Mononuclear cell (primary cell): ENCODE results near the gene ADAMTS4. TPM values are rescaled to one million over a fixed set of nuclear protein-coding genes. Genes with fewer than 3 reads are reported as not detected.

Source experiments
- H3K27me3 ChIP-seq: 2 replicates; pipeline ENCODE4 v1.6.0; 2011; ENCODE audit warnings: low read length, control low read depth; ENCODE audit not compliant: insufficient read depth
- H3K4me1 ChIP-seq: 2 replicates; pipeline ENCODE4 v1.5.1; 2011; ENCODE audit warnings: mild to moderate bottlenecking, low read length, control low read depth; ENCODE audit not compliant: insufficient read depth
- H3K4me3 ChIP-seq: 2 replicates; pipeline ENCODE4 v1.5.1; 2011; ENCODE audit warnings: mild to moderate bottlenecking, low read length, moderate library complexity
- H3K9me3 ChIP-seq: 2 replicates; pipeline ENCODE4 v1.5.1; 2011; ENCODE audit warnings: low read depth, mild to moderate bottlenecking, control low read depth, low read length
- total RNA-seq: library from RNA; depleted of rRNA; stranded (reverse); fragments of >200 nt; gene quantifications from one replicate; pipeline ENCODE4 v1.2.3, GENCODE V29; 2012

Gene ADAMTS4, protein sequence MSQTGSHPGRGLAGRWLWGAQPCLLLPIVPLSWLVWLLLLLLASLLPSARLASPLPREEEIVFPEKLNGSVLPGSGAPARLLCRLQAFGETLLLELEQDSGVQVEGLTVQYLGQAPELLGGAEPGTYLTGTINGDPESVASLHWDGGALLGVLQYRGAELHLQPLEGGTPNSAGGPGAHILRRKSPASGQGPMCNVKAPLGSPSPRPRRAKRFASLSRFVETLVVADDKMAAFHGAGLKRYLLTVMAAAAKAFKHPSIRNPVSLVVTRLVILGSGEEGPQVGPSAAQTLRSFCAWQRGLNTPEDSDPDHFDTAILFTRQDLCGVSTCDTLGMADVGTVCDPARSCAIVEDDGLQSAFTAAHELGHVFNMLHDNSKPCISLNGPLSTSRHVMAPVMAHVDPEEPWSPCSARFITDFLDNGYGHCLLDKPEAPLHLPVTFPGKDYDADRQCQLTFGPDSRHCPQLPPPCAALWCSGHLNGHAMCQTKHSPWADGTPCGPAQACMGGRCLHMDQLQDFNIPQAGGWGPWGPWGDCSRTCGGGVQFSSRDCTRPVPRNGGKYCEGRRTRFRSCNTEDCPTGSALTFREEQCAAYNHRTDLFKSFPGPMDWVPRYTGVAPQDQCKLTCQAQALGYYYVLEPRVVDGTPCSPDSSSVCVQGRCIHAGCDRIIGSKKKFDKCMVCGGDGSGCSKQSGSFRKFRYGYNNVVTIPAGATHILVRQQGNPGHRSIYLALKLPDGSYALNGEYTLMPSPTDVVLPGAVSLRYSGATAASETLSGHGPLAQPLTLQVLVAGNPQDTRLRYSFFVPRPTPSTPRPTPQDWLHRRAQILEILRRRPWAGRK
- 0.21 TPM for total RNA-seq

DNA sequence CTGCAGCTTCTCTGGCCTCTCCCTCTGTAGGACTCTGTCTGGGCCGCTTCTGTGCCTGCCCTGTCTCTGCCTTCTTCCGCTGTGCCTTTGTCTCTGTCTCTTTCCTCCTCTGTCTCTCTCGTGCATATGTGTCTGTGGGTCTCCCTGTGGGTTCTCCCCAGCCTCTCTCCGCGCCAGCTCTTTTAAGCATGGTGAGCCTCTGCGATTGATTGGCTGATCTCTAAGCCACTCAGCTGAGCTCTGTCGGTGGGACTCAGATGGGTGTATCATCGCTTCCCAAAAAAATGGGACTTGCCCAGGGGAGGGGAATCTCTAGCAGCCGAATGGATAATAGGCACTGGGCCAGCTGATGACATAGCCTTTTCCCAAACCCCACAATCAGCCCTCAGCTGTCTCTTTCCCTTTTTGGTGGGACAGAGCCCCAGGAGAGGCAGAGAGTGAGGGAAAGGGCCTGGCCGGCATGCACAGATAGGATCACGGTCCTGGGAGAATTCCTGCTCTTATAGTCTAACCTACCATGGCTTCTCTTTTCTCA, at the start of gene ADAMTS4:
Gene ADAMTS4, minus strand, starts transcription at position 158 of the 535 bp plus-strand sequence. CDS start 427 bp downstream, outside the sequence.
- Histone ChIP-seq H3K27me3 (no peaks in the 10 kb centered on the region), H3K9me3 (no peaks in the 10 kb centered on the region), H3K4me1 (peaks cover 58% of the 10 kb centered on the region), H3K4me3 (no peak within 1 kb of the TSS)

DNA sequence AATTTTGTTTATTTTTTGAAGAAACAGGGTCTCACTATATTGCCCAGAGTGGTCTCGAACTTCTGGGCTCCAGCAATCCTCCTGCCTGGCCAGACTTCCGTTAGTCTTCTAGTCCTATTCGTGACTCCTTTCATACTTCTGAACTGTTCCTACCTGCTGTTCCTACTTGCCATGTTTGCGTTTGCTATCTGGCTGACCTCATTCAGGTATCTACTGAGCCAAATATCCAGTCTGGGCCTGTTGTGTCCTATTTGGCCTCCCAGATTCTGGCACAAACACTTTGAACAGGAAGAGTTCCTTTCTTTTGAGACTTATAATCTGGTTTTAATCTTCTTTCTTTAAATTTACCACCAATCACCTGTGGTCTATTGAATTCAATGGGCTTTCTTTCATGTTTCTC, 46.0 kb upstream of the ADAMTS4 start:
- no peaks in the 10 kb centered on the region for H3K27me3 ChIP-seq
- no peak overlapping the region for H3K4me3 ChIP-seq
- peaks cover 10% of the 10 kb centered on the region for H3K4me1 ChIP-seq
- no peaks in the 10 kb centered on the region for H3K9me3 ChIP-seq

DNA sequence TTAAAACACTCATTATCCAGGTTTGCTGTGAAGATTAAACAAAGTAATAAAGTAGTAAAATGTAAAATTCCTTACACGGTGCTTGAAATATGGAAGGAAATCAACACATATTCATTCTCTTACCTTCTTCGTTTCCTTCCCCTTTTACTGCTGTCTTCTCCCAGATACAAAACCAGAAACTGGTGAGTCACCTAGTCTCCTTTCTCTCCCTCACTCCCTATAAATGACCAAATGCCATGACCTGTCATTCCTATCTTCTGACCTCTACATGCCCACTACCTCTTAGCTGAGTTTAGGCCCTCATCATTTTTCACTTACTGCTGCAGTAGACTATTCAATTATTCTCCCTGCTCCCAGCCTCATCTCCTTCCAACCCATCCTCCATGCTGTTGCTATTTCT, 43.5 kb upstream of the ADAMTS4 start:
- Histone ChIP-seq H3K27me3 (no peaks in the 10 kb centered on the region), H3K4me1 (peaks cover 10% of the 10 kb centered on the region), H3K4me3 (no peak overlapping the region), H3K9me3 (no peaks in the 10 kb centered on the region)

DNA sequence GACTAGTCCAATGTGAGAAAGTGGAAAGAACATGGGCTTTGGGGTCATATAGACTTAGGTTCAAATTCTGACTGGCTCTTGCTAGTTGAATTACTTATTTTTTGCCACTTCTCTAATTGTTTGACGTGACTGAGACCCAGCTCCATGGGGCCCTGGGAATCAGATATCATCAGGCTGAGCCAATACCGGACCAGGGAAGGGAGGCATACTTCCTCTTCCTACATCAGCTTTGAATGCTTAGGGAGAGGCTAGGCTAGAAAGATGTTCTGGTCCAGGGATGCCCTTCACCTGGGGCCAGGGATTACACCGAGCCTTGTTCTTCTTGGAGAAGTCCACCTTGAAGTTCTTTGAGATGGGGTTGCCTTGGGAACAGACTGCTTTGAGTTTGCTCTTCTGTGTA, 42.8 kb upstream of the ADAMTS4 start:
- H3K4me3 ChIP-seq: no peak overlapping the region
- no peaks in the 10 kb centered on the region for H3K27me3 ChIP-seq
- peaks cover 10% of the 10 kb centered on the region for H3K4me1 ChIP-seq
- H3K9me3 ChIP-seq: no peaks in the 10 kb centered on the region

DNA sequence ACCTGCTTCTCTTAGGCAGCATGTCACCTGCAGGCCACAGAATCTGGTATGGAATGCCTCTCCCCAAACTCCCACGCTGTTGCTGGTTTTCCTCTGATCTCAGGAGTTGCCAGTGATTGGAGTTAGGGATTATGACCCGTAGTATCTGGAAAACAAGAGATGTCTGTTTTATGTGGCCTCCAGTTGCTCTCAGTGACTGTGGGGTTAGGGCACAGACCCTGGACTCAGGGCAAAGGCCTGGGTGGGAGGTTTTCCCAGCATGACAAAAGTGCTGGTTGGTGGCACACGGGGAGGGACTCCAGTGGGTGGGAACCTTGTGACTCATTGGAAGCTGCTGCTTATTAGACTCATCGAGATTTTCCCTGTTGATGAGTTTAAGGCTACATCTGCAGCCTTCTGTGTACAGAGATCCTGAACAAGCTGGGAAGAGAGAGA, 39.2 kb upstream of the ADAMTS4 start, which contains the start of gene NR1I3:
Gene NR1I3, minus strand, starts transcription at position 165 of the 435 bp plus-strand sequence. CDS start 1,638 bp downstream, outside the sequence.
- Histone ChIP-seq H3K4me1 (peaks cover 10% of the 10 kb centered on the region), H3K4me3 (no peak within 1 kb of the TSS), H3K27me3 (no peaks in the 10 kb centered on the region), H3K9me3 (no peaks in the 10 kb centered on the region)

DNA sequence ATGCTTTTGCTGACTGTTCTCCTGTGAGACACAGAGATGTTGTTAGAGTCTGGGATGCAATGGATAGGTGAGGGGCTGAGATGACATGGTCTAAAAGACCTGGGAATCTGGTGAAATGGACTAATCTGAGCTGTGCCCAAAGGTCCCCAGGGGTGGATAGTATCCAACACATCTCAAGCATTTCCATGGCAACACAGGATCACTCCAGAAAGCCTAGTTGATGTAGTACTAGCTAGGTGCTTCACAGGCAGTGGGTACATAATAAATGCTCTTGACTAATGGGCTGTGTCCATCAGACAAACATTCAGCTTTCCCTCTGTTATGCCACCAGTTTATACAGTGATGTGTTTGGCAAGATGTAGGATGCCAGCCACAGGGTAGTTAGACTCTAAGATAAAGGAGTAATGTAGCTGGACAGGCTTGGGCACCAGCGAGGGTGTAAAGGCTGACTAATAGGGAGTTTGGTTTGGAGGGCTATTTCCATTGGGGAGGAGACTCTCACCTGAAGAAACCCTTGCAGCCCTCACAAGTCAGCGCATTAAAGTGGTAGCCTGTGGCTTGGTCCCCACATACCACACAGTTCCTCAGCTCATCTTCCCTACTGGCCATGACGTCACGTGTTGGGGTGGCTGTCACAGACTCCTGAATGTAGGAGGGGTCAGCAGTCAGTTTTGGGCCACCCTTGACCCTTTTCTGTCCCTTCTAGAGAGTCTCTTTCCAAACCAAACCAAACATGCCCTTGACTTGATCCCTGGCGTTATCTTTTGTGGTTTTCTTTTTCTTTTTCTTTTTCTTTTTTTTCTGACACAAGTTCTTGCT, 37.3 kb upstream of the ADAMTS4 start:
- Histone ChIP-seq H3K27me3 (no peaks in the 10 kb centered on the region), H3K9me3 (no peaks in the 10 kb centered on the region), H3K4me3 (no peak overlapping the region), H3K4me1 (no peaks in the 10 kb centered on the region)

DNA sequence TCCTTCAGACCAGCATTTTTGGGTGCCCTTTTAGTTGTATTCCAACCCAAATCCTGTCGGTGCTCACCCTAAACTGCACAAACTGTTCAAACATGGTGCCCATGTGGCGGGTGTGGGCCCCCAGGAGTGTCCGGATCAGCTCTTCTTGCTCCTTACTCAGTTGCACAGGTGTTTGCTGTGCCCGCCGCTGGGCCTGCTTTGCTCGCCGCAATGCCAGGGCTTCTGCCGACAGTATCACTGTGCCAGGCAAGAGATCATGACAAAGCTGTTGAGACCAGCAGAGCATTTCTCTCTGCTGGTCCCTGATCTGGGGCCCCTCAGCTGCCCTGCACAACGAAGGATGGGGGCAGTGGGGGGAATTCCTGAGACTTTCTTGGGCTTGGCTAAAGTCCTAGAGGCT, 34.2 kb upstream of the ADAMTS4 start:
- H3K4me3 ChIP-seq: no peak overlapping the region

DNA sequence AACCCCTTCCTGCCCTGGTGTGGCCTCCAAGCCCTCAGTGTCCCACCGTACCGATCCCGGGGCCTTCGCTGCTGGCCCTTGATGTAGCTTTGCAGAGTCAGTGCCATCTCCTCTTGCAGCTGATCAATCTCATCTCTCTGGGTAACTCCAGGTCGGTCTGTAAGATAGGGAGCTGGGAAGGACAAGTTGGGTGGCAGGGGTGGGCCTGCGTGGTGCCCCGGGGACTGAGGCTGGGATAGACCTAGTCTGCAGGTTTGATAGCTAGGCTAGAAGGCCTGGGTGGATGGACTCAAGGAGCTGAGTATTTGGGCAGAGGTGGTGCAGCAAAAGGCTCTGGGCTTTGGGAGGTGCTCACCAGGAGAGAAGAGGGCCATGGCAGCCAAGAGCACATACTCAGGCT, 31.9 kb upstream of the ADAMTS4 start:
- H3K27me3 ChIP-seq: no peaks in the 10 kb centered on the region
- H3K9me3 ChIP-seq: no peaks in the 10 kb centered on the region
- H3K4me3 ChIP-seq: no peak overlapping the region
- H3K4me1 ChIP-seq: peaks cover 27% of the 10 kb centered on the region

More for the DNA sequence above, 34.2 kb upstream of the ADAMTS4 start:
- no peaks in the 10 kb centered on the region for H3K27me3 ChIP-seq
- no peaks in the 10 kb centered on the region for H3K9me3 ChIP-seq
- H3K4me1 ChIP-seq: peaks cover 4% of the 10 kb centered on the region

DNA sequence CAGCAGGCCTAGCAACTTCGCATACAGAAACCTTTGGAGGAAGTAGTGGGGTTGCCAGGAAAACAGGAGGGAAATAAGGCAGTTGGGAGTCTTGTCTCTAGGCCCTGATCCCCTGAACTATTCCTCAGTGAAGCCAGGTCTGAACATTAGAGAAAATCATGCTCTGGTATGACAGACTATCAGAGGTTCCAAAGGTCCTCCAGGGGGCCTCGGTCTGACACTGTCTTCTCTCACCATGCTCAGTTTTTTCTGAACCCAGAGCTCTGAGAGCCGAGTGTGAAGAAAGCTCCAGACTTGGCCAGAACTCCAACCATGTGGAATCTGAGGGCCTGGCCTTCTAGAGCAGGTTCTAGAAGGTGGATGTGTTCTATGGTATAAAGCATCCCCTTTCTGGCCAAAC, 31.0 kb upstream of the ADAMTS4 start:
- Histone ChIP-seq H3K27me3 (no peaks in the 10 kb centered on the region), H3K9me3 (no peaks in the 10 kb centered on the region), H3K4me3 (no peak overlapping the region), H3K4me1 (peaks cover 34% of the 10 kb centered on the region)

DNA sequence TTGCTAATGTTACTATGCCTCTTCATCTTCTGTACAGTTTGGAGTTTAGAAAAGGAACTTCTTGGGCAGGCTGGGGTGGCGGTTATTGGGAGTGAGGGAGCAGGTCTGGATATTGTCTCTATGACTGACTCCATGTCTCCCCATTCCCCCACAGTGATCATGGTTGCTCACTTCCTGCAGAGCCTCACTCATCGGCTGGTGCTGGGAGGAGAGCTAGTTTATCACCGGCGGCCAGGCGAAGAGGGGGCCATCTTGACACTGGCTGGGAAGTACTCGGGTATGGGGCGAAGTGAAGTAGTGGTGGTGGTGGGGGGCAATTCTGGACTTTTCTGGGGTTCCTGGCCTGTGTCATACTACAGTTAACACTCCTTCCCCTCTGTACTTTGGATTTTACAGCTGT, 29.2 kb upstream of the ADAMTS4 start:
- no peaks in the 10 kb centered on the region for H3K27me3 ChIP-seq
- H3K9me3 ChIP-seq: no peaks in the 10 kb centered on the region
- no peak overlapping the region for H3K4me3 ChIP-seq
- H3K4me1 ChIP-seq: peaks cover 42% of the 10 kb centered on the region

DNA sequence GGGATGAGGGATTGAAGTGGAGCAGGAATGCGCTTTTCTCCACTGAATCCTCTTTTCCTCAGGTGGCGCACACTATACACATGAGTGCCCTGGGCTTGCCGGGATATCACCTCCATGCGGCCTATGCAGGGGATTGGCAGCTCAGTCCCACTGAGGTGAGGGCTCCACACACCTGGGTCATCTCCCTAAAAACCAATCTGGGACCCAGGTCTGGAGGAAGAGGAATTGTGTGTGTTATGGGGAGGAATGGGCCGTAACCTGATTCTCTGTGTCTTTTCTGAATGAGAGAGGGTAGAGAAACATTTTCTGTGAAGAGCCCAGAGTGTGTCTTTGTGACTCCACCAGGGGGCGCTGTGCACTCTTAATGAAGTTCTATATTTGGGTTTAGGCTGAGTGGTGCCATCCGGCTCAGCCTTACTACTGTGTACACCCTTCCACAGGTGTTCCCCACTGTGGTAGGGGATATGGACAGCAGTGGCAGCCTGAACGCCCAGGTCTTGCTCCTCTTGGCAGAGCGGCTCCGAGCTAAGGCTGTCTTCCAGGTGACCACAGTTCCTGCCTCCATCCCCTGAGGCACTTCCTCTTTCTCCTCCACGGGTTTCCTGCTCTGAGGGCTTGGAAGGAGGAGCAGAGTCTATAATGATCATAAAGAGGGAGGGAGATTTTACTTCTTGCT, 28.5 kb upstream of the ADAMTS4 start:
- Histone ChIP-seq H3K4me3 (peak overlapping the region; percentile 18), H3K4me1 (peaks cover 42% of the 10 kb centered on the region), H3K9me3 (no peaks in the 10 kb centered on the region), H3K27me3 (no peaks in the 10 kb centered on the region)

DNA sequence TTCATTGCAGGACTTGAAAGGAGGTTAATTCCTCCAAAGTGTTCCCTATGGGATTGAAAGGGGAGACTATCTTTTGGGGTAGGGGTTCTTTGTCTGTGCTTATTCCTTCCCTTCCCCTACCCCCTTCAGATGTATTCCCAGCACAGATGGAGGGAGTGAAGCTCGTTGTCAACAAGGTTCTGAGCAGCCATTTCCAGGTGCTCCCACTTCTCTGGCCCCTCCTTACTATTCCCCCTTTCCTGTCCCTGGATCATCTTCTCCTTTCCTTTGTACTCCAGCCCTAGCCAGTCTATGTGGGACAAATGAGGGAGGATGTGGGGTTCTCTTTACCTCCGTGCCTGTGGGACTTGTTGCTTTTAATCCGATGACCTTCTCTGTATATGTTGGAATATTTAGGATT, 27.9 kb upstream of the ADAMTS4 start:
- Histone ChIP-seq H3K27me3 (no peaks in the 10 kb centered on the region), H3K4me3 (no peak overlapping the region), H3K9me3 (no peaks in the 10 kb centered on the region), H3K4me1 (peaks cover 42% of the 10 kb centered on the region)

DNA sequence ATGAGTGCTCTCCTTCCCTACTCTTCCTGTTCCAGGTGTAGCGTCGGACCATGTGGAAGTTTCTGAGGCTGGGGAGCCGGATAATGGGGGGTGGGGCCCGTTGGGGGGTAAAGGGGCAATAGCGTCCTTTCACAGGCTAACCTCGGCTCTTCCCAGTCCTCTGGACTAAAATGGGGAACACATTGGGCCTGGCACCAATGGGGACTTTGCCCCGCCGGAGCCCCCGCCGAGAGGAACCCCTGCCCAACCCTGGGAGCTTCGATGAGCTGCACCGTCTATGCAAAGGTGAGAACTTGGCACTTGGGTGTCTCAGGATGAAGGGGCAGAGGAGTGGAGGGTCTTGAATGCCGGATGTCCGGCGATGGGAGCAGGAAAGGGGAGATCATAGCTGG, 27.5 kb upstream of the ADAMTS4 start:
- H3K27me3 ChIP-seq: no peaks in the 10 kb centered on the region
- H3K4me1 ChIP-seq: peaks cover 42% of the 10 kb centered on the region
- peak overlapping the region; percentile 47 for H3K4me3 ChIP-seq
- no peaks in the 10 kb centered on the region for H3K9me3 ChIP-seq
